Stimulated activated CD4-positive, alpha-beta T cell treated with anti-CD3 and anti-CD28 coated beads, Interleukin-15, amount 100 ng/mL, for 1 hour (primary cell): Measurements from ENCODE around the gene FARSB.

Experiments
- DNase-seq, 2 donors: peaks; one replicate each; pipeline ENCODE4 v3.0.0-alpha.2; 2020; ENCODE audit warnings: low read depth in 1 of 2, low spot score in 1 of 2

FARSB gene

GRCh38 chr2:222561817-222562645 lies 93.9 kb downstream of the FARSB start:
- DNase-seq, result no peak

GRCh38 chr2:222561151-222561550 lies 94.7 kb downstream of the FARSB start:
- DNase-seq, result no peak

- no peak for DNase-seq
Observed at GRCh38 chr2:222554517-222554916, 101.4 kb downstream of the FARSB start.

GRCh38 chr2:222548992-222549391 lies 106.9 kb downstream of the FARSB start:
- no peak for DNase-seq

- DNase-seq, result no peak
Observed at GRCh38 chr2:222547083-222547482, 108.8 kb downstream of the FARSB start.

- no peak for DNase-seq
Observed at GRCh38 chr2:222545823-222546795, 109.8 kb downstream of the FARSB start.

GRCh38 chr2:222544661-222545060 lies 111.2 kb downstream of the FARSB start:
- DNase-seq, result no peak

GRCh38 chr2:222538535-222538934 lies 117.4 kb downstream of the FARSB start:
- no peak for DNase-seq

GRCh38 chr2:222535477-222535876 lies 120.4 kb downstream of the FARSB start:
- no peak for DNase-seq

GRCh38 chr2:222532315-222532714 lies 123.6 kb downstream of the FARSB start:
- DNase-seq, result no peak

GRCh38 chr2:222526480-222527277 lies 129.2 kb downstream of the FARSB start:
- DNase-seq, result no peak

GRCh38 chr2:222525811-222526210 lies 130.1 kb downstream of the FARSB start:
- DNase-seq, result no peak

GRCh38 chr2:222523783-222524544 lies 131.9 kb downstream of the FARSB start:
- DNase-seq, result no peak

- DNase-seq, result no peak
Observed at GRCh38 chr2:222522082-222522481, 133.8 kb downstream of the FARSB start.

- no peak for DNase-seq
Observed at GRCh38 chr2:222521099-222521498, 134.8 kb downstream of the FARSB start.
